HG03108 (cell line): ENCODE measurements around the gene SATB1.

Experiments used
- ATAC-seq: cut with Tn5 transposase; IDR thresholded peaks from one replicate; pipeline ENCODE4 v1.9.1; 2021; ENCODE audit warnings: moderate library complexity; ENCODE audit not compliant: unreplicated experiment

Gene SATB1

GRCh38 chr3:18432752-18433151, 7.6 kb upstream of the SATB1 start:
- ATAC-seq, result no peak

- ATAC-seq, result no peak
Observed at GRCh38 chr3:18431266-18431665, 6.1 kb upstream of the SATB1 start.

- ATAC-seq, result no peak
Observed at GRCh38 chr3:18428991-18429745, 4.0 kb upstream of the SATB1 start.

GRCh38 chr3:18428036-18428435, 2.9 kb upstream of the SATB1 start:
- ATAC-seq, result no peak

GRCh38 chr3:18426597-18427193, 1.6 kb upstream of the SATB1 start:
- ATAC-seq, result no peak

- ATAC-seq, result no peak
Observed at GRCh38 chr3:18425641-18426257, 610 bp upstream of the SATB1 start.

GRCh38 chr3:18424213-18424728, 868 bp downstream of the SATB1 start:
- ATAC-seq, result no peak

GRCh38 chr3:18423401-18424212, 1.5 kb downstream of the SATB1 start:
- peak; percentile 84 for ATAC-seq

- ATAC-seq, result no peak
Observed at GRCh38 chr3:18422972-18423371, 2.2 kb downstream of the SATB1 start.

GRCh38 chr3:18420555-18420954, 4.6 kb downstream of the SATB1 start:
- no peak for ATAC-seq

- no peak for ATAC-seq
Observed at GRCh38 chr3:18419232-18419631, 5.9 kb downstream of the SATB1 start.

- ATAC-seq, result no peak
Observed at GRCh38 chr3:18417904-18418572, 7.1 kb downstream of the SATB1 start.

- no peak for ATAC-seq
Observed at GRCh38 chr3:18416332-18416731, 8.8 kb downstream of the SATB1 start.

- no peak for ATAC-seq
Observed at GRCh38 chr3:18415839-18416238, 9.3 kb downstream of the SATB1 start.

GRCh38 chr3:18415167-18415566, 10.0 kb downstream of the SATB1 start:
- no peak for ATAC-seq

- no peak for ATAC-seq
Observed at GRCh38 chr3:18412684-18413083, 12.5 kb downstream of the SATB1 start.

- no peak for ATAC-seq
Observed at GRCh38 chr3:18411541-18411940, 13.6 kb downstream of the SATB1 start.

- ATAC-seq, result no peak
Observed at GRCh38 chr3:18410205-18410604, 14.9 kb downstream of the SATB1 start.

GRCh38 chr3:18409266-18409665, 15.9 kb downstream of the SATB1 start:
- ATAC-seq, result no peak

- no peak for ATAC-seq
Observed at GRCh38 chr3:18405141-18405540, 20.0 kb downstream of the SATB1 start.

GRCh38 chr3:18403061-18403460, 22.1 kb downstream of the SATB1 start:
- no peak for ATAC-seq
